Middle frontal gyrus (tissue), 1 donor: ENCODE data around the gene CPXM2.

Experiments
- DNase-seq: peaks from one replicate; pipeline ENCODE4 v3.0.0-alpha.2; 2015; ENCODE audit warnings: low spot score; ENCODE audit errors: extremely low spot score

The CPXM2 gene

DNA sequence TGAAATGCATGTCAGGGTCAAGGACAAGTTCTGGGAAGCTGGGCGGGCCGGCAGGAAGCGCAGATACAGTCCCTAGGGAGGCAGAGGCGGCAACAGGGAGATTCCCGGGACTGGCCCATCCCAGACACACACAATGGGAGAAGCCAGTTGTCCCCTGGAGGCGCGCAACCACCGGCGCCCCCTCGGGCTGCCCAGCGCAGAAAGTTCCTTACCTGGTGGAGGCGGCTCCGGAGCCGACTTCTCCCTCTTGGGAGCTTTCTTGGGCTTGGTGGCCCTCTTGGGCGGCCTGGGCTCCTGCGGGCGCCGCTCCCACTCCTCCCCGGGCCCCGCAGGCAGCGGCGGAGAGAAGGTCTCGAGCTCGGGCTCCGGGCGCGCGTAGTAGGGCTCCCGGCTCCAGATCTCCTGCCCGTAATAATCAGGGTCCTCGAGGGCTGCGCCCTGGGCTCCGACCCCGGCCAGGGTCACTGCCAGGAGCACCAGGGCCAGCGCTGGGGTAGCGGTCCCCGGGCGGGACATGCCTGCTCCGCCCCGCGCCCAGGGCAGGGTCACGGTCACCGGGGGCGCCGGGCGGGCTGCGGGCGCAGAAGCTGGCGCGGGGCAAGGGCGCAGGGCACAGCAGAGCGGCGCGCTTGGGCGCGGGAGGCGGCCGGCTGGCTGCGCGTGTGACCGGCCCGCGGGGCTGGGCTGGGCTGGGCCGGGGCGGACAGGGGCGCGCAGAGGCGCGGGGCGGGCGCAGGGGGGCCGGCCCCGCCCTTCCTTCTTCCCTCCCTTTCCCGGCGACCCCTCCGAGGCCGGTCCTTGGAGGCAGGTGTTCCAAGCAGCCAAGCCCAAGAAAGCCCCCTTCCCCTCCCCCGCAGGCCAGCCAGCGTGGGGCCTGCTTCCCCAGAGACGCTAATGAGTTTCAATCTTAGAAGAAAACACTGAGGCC, at the start of gene CPXM2:
Gene CPXM2 (minus strand): TSS at position 664 of the 928 bp plus-strand sequence. CDS start 148 bp downstream, at position 516.
- DNase-seq, result no peak

DNA sequence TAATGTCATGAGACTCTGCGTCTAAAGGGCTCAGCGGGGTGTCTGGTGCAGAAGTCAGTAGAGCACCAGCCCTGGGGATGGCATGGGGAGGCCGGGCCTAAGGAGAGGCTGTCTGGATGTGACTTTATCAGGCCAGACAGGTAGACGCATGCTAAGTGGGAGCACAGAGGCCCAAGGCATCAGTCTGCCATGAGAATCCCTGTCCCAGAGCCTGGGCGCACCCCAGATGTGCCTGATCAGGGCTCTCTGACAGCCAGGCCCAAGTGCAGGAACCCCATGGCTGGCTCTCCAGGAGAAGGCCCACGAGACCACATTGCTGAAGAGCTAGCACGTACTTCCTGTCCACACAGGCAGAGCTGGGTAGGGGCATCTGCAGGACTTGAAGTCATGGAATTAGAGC, 48.0 kb upstream of the CPXM2 start:
- no peak for DNase-seq

- no peak for DNase-seq
These were observed 47.3 kb upstream of the CPXM2 start for GRCh38 chr10:123938890-123939289.

DNA sequence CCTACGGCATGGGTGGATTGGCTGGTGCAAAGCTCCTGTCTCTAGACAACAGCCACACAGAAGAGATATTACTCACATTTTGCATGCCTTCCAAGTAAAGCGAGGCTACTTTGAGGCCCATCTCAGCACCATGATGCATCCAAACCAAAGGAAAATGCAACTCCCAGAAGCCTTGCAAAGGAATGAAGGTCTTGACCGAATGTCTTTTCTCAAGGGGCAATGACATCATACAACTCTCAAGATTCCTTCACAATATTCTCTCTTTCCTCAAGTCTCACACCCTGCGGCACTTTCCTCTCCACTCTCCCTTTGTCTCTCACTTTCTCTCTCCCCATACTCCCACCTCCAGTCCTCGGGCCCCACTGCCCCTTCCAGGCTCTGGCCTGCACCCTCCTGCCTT, 44.8 kb upstream of the CPXM2 start:
- DNase-seq, result no peak

DNA sequence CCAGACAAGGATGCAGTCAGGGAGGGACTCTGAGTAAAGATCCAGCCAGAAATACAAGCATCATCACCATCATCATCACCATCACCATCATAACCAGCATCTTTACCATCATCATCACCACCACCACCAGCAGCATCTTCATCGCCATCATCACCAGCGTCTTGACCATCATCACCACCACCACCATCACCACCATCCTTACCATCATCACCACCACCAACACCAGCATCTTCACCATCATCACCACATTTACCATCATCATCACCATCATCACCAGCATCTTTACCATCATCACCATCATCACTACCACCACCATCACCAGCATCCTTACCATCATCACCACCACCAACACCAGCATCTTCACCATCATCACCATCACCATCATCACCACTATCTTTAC, 44.1 kb upstream of the CPXM2 start:
- no peak for DNase-seq

GRCh38 chr10:123934846-123935245, 43.2 kb upstream of the CPXM2 start:
- DNase-seq, result no peak

GRCh38 chr10:123930340-123931001, 38.9 kb upstream of the CPXM2 start:
- no peak for DNase-seq

- DNase-seq, result no peak
These were observed 38.2 kb upstream of the CPXM2 start for GRCh38 chr10:123929791-123930190.

- no peak for DNase-seq
These were observed 36.8 kb upstream of the CPXM2 start for GRCh38 chr10:123928427-123928826.

- DNase-seq, result no peak
These were observed 35.0 kb upstream of the CPXM2 start for GRCh38 chr10:123926401-123927264.

- no peak for DNase-seq
These were observed 30.5 kb upstream of the CPXM2 start for GRCh38 chr10:123922126-123922525.

DNA sequence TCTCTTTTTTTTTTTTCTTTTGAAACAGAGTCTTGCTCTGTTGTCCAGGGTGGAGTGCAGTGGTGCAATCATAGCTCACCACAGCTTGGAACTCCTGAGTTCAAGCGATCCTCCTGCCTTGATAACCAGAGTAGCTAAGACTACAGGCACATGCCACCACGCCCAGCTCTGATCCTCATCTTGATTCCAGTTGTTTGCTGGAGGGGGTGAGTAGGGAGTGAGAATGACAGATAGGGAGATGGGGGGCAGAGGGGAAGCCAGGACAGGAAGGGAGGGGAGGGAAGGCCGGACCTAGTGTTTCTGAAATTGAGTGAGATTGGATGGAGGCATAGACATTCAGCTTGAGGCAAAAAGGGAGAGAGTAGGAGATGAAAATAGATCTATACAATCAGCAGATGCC, 25.2 kb upstream of the CPXM2 start:
- DNase-seq, result no peak

DNA sequence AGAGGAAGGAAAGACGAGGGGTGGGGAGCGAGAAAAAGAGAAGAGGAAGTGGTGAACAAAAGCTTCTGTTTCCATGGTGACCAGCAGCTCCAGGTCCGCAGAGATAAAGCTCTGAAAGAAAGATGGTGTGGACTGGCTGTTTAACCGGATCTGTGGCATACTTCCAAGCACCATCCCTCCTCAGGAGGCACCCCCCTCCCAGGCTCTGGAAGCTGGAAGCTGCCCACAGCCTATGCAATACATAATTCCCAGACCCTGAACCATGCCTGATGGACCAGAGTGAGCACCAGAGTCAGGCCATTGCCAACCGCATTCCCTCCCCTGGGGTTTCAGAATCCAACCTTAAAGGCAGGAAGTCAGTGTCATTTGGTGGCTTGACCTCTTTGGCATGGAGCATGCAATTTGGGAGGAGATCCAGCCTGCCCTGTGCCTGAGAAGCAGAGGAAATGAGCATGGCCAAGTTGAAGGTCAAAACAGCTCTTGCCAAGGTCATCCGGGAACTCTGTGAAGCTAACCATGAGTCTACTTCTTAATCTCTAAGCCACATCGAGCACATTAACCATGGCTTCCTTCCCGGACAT, 22.2 kb upstream of the CPXM2 start:
- peak; percentile 40 for DNase-seq

DNA sequence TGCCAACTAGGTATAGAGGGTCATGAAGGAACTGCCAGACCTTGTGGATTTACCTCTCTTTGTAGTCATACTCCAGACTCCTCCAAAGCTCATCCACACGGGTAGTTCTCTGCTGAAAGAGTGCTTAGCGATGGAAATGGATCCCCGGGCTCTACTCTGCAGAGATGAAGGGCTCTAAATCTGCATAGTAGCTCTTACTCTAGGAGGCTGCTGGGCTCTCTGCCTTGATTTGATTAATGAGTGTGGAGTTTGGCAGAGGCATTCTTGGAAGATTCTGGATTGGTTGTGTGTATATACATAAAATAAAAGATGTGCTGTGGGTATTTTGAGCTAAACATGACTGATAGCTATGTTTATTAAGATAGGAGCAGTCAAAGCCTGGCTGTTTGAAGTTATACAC, 21.3 kb upstream of the CPXM2 start:
- no peak for DNase-seq

DNA sequence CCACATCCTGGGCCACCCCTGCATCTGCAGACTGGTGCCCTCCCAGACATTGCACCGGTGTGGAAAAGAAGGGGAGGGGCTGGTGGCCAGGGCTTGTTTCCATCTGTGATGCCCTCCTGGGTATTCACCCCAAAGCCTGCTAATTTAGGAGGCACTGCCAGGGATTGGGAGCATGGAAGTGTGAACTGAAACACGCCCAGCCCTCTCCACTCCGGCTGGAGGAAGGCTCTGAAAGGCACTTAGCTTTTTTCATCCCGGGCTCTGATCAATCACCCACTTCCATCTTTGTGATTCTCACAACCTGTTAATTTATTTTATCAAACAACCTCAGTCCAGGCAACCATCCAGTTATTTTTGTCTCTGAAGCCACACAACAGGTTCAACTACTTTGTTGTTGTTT, 20.9 kb upstream of the CPXM2 start:
- no peak for DNase-seq

GRCh38 chr10:123911866-123912265, 20.3 kb upstream of the CPXM2 start:
- no peak for DNase-seq

- no peak for DNase-seq
These were observed 18.3 kb upstream of the CPXM2 start for GRCh38 chr10:123909866-123910265.

DNA sequence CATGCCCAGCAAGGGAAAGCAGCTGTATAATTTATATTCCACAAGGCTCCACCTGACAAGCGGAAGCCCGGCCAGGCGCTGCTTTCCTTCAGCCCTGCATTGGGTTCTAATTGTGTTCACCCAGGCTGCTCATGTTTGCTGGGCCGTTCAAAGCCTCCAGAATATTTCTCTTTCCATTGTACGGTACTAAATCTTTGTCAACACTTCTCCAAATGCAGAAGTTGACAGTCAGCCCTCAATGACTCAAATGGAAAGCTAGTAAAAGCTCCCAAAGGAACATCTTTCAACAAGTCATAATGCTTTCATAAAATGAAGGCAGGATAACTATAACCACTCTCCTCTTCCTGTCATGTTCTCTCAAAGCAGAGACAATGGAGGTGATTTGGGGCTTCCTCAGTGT, 17.8 kb upstream of the CPXM2 start:
- DNase-seq, result no peak

- DNase-seq, result no peak
These were observed 16.8 kb upstream of the CPXM2 start for GRCh38 chr10:123908379-123908778.

DNA sequence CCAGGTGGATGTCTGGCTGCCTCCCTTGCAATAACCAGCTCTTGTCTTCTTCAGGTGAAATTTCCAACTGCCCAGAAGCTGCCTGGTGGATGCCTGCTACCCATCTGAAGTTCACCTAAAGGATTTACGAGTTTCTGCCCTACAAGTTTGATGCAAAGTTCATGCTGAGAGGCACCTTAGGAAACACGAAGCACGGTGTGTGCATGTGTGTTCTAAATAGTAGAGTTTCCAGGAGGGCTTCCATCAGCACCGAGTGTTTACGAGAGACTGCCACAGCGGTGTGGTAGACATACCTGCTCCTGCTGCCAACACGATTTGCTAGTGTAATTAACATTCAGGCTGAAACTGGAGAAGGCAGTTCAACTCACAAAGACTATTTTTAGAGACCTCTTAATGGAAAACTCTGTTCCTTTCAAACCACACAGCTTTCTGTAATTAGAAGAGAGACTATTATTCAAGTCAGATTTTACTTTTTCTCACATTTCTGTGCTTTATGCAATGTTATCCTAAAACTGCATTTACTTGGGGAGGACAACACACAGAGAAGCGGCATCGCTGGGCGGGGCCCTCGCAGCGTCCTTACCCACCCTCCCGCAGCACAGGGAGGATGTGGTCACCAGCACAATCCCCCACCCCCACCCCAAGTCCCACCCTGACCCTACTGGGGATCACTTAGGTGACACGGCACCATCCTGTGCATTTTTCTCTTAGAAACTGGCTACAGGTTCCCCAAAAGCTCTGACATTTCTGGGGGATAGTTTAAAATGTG, 15.5 kb upstream of the CPXM2 start:
- DNase-seq, result no peak

- no peak for DNase-seq
These were observed 14.7 kb upstream of the CPXM2 start for GRCh38 chr10:123906296-123906695.
